H9 (cell line): ENCODE data around the gene LGR5. TPM values are rescaled to one million over a fixed set of nuclear protein-coding genes. Genes with fewer than 3 reads are reported as not detected.
"Not testable (repeated sequence)": the region's sequence is repeated elsewhere in the genome, so short reads cannot be mapped to it uniquely, and the experiment has no call there.

Source experiments
- DNase-seq: peaks from one replicate; pipeline ENCODE4 v3.0.0-alpha.2; 2017
- H2AFZ ChIP-seq: one replicate; pipeline ENCODE4 v1.6.1; 2013; ENCODE audit warnings: mild to moderate bottlenecking, low read length, control low read depth, moderate library complexity
- H2AK5ac ChIP-seq: 2 replicates; pipeline ENCODE4 v1.6.1; 2013; ENCODE audit warnings: low read length, control low read depth, mixed read lengths; ENCODE audit not compliant: insufficient read length
- H2BK120ac ChIP-seq: one replicate; pipeline ENCODE4 v1.6.1; 2013; ENCODE audit warnings: low read depth, mild to moderate bottlenecking, low read length, control low read depth, inconsistent platforms; ENCODE audit not compliant: poor library complexity, severe bottlenecking
- H2BK12ac ChIP-seq: 2 replicates; pipeline ENCODE4 v1.6.1; 2013; ENCODE audit warnings: low read length, control low read depth, mixed read lengths, low read depth; ENCODE audit not compliant: insufficient read length
- H2BK15ac ChIP-seq: 2 replicates; pipeline ENCODE4 v1.6.1; 2013; ENCODE audit warnings: low read depth, low read length, control low read depth
- H2BK20ac ChIP-seq: one replicate; pipeline ENCODE4 v1.6.1; 2013; ENCODE audit warnings: low read depth, mild to moderate bottlenecking, low read length, control low read depth, inconsistent platforms; ENCODE audit not compliant: poor library complexity, severe bottlenecking
- H2BK5ac ChIP-seq: 2 replicates; pipeline ENCODE4 v1.6.1; 2013; ENCODE audit warnings: low read length, control low read depth, mixed read lengths; ENCODE audit not compliant: insufficient read length
- H3K14ac ChIP-seq: 2 replicates; pipeline ENCODE4 v1.6.1; 2013; ENCODE audit warnings: low read length, control low read depth; ENCODE audit not compliant: insufficient read depth
- H3K18ac ChIP-seq: 2 replicates; pipeline ENCODE4 v1.6.1; 2013; ENCODE audit warnings: low read depth, mild to moderate bottlenecking, mixed read lengths, low read length, control low read depth; ENCODE audit not compliant: insufficient read length
- H3K23ac ChIP-seq: 2 replicates; pipeline ENCODE4 v1.6.1; 2013; ENCODE audit warnings: low read length, control low read depth, mixed read lengths, low read depth; ENCODE audit not compliant: insufficient read length
- H3K23me2 ChIP-seq: 2 replicates; pipeline ENCODE4 v1.6.1; 2013; ENCODE audit warnings: low read depth, mild to moderate bottlenecking, mixed read lengths, low read length, control low read depth; ENCODE audit not compliant: insufficient read length, poor library complexity, severe bottlenecking
- H3K27ac ChIP-seq: 2 replicates; pipeline ENCODE4 v1.5.1; 2013; ENCODE audit warnings: low read length, control low read depth, mixed read lengths, low read depth; ENCODE audit not compliant: insufficient read length
- H3K27me3 ChIP-seq: 2 replicates; pipeline ENCODE4 v1.6.1; 2013; ENCODE audit warnings: low read length, control low read depth, inconsistent platforms; ENCODE audit not compliant: insufficient read depth
- H3K4ac ChIP-seq: 2 replicates; pipeline ENCODE4 v1.6.1; 2013; ENCODE audit warnings: low read depth, mild to moderate bottlenecking, control low read depth, inconsistent platforms, low read length, moderate library complexity
- H3K4me1 ChIP-seq: 2 replicates; pipeline ENCODE4 v1.6.1; 2013; ENCODE audit warnings: low read length, control low read depth, inconsistent platforms; ENCODE audit not compliant: insufficient read depth
- H3K4me2 ChIP-seq: 2 replicates; pipeline ENCODE4 v1.6.1; 2013; ENCODE audit warnings: low read length, control low read depth, mixed read lengths; ENCODE audit not compliant: insufficient read length, insufficient read depth
- H3K56ac ChIP-seq: 2 replicates; pipeline ENCODE4 v1.6.1; 2013; ENCODE audit warnings: low read depth, mild to moderate bottlenecking, mixed read lengths, low read length, control low read depth; ENCODE audit not compliant: insufficient read length
- H3K79me1 ChIP-seq: 2 replicates; pipeline ENCODE4 v1.6.1; 2013; ENCODE audit warnings: low read depth, mild to moderate bottlenecking, moderate library complexity, low read length, control low read depth, inconsistent platforms; ENCODE audit not compliant: insufficient read depth, poor library complexity, severe bottlenecking
- H3K79me2 ChIP-seq: 2 replicates; pipeline ENCODE4 v1.6.1; 2013; ENCODE audit warnings: low read length, control low read depth, inconsistent platforms; ENCODE audit not compliant: insufficient read depth
- H3K9ac ChIP-seq: 2 replicates; pipeline ENCODE4 v1.6.1; 2013; ENCODE audit warnings: low read length, control low read depth, mixed read lengths; ENCODE audit not compliant: insufficient read length; ENCODE audit errors: extremely low read depth
- H3K9me3 ChIP-seq: one replicate; pipeline ENCODE4 v1.6.1; 2013; ENCODE audit warnings: low read depth, low read length, inconsistent platforms; ENCODE audit not compliant: control insufficient read depth
- H3T11ph ChIP-seq: one replicate; pipeline ENCODE4 v1.6.1; 2013; ENCODE audit warnings: mild to moderate bottlenecking, low read length, control low read depth, inconsistent platforms
- H4K20me1 ChIP-seq: one replicate; pipeline ENCODE4 v1.6.1; 2013; ENCODE audit not compliant: control insufficient read depth, insufficient read length, insufficient read depth
- H4K5ac ChIP-seq: 2 replicates; pipeline ENCODE4 v1.6.1; 2013; ENCODE audit warnings: low read depth, mild to moderate bottlenecking, mixed read lengths, low read length, control low read depth; ENCODE audit not compliant: insufficient read length
- H4K8ac ChIP-seq: replicated peaks from 2 replicates; pipeline ENCODE4 v1.6.1; 2013; ENCODE audit warnings: low read length, control low read depth, mixed read lengths, low read depth; ENCODE audit not compliant: insufficient read length
- H4K91ac ChIP-seq: 2 replicates; pipeline ENCODE4 v1.6.1; 2013; ENCODE audit warnings: low read depth, mild to moderate bottlenecking, moderate library complexity, mixed read lengths, low read length, control low read depth; ENCODE audit not compliant: insufficient read length
- H3K27ac Mint-ChIP-seq, 3 experiments: 2 replicates in 2 of 3; 3 replicates in 1 of 3; pipeline ENCODE4 v1.8.0; 2020 to 2021; ENCODE audit warnings: mixed read lengths in 3 of 3, mild to moderate bottlenecking in 1 of 3, moderate library complexity in 1 of 3
- H3K27me3 Mint-ChIP-seq: 2 replicates; pipeline ENCODE4 v1.8.0; 2021; ENCODE audit warnings: low read depth, mild to moderate bottlenecking, moderate library complexity, mixed read lengths
- H3K36me3 Mint-ChIP-seq, 3 experiments: 2 replicates in 2 of 3; 3 replicates in 1 of 3; pipeline ENCODE4 v1.8.0; 2020 to 2021; ENCODE audit warnings: low read depth in 3 of 3, mixed read lengths in 3 of 3; ENCODE audit not compliant: insufficient read depth in 1 of 3
- H3K4me1 Mint-ChIP-seq, 2 experiments: 2 replicates each; pipeline ENCODE4 v1.8.0; 2020; ENCODE audit warnings: mixed read lengths in 2 of 2
- H3K4me3 Mint-ChIP-seq, 2 experiments: 2 replicates in 1 of 2; 3 replicates in 1 of 2; pipeline ENCODE4 v1.8.0; 2020 to 2021; ENCODE audit warnings: mild to moderate bottlenecking in 2 of 2, mixed read lengths in 2 of 2, moderate library complexity in 1 of 2
- H3K9me3 Mint-ChIP-seq, 2 experiments: 2 replicates in 1 of 2; 3 replicates in 1 of 2; pipeline ENCODE4 v1.8.0; 2020; ENCODE audit warnings: mild to moderate bottlenecking in 2 of 2, mixed read lengths in 2 of 2, moderate library complexity in 1 of 2
- WGBS: extraction: QIAGEN DNeasy Blood & Tissue Kit; methylation state at CpG from one replicate; pipeline ENCODE4 v1.1.7; 2013; ENCODE audit warnings: missing lambda C conversion rate, low lambda C conversion rate, mixed read lengths; ENCODE audit not compliant: insufficient read length; ENCODE audit errors: extremely low coverage; 5-methylcytosine and 5-hydroxymethylcytosine counted together
- total RNA-seq: library from RNA; stranded (reverse); gene quantifications from 2 replicates; pipeline ENCODE4 v1.2.1, GENCODE V29; 2021
- TF ChIP-seq, protein P1 (sequence below): fragments of 200-600 bp; sonication (generic); conservative IDR thresholded peaks from 3 replicates; pipeline ENCODE4 v1.8.0; 2021; ENCODE audit warnings: antibody characterized with exemption, mild to moderate bottlenecking

Gene LGR5
- total RNA-seq, 1 experiment from 2014 or later: 0.09 TPM

DNA sequence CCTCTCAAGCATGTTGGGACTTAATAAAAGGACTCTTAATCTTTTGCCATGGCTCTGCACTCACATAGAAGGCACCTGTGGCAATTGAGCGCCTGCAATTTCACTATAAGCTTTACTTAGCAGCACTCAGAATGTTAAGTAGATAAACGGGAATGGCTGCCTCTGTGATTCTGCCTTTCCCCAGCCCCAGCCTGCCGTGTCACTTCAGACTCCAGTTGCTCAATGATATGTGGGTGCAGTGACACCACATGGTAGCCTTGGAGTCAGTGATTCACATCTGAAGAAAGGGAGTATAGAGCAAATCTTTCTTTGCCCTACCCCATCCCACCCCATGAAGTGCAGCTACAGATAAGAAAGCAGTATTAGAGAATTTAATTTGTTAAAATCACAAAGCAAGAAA, 127.9 kb downstream of the LGR5 start:
- Histone ChIP-seq H3T11ph (no peak overlapping the region), H3K27ac (no peak overlapping the region), H4K91ac (no peak overlapping the region), H3K56ac (no peak overlapping the region), H3K27me3 (no peaks in the 10 kb centered on the region), H3K4ac (no peak overlapping the region), H3K23me2 (no peaks in the 10 kb centered on the region), H3K23ac (no peak overlapping the region), H2BK12ac (no peak overlapping the region), H3K9me3 (no peaks in the 10 kb centered on the region), H2BK20ac (no peak overlapping the region), H3K4me2 (no peak overlapping the region), H2BK15ac (no peak overlapping the region), H3K14ac (no peak overlapping the region), H3K18ac (no peak overlapping the region), H2AFZ (no peak overlapping the region), H4K8ac (no peak overlapping the region), H2BK120ac (no peak overlapping the region), H3K9ac (no peak overlapping the region), H2BK5ac (no peak overlapping the region), H4K20me1 (no peaks in the 10 kb centered on the region), H3K4me1 (no peaks in the 10 kb centered on the region; the same call in 1 of the 2 replicates), H4K5ac (no peak overlapping the region), H2AK5ac (no peak overlapping the region), H3K79me2 (no peaks in the 10 kb centered on the region), H3K79me1 (no peaks in the 10 kb centered on the region)
- no CpG with 5 or more reads among the region's 3 CpGs for WGBS
- H3K36me3 Mint-ChIP-seq: no peaks in the 10 kb centered on the region
- no peak overlapping the region for H3K27ac Mint-ChIP-seq
- no peak for DNase-seq
- no peak overlapping the region for H3K4me3 Mint-ChIP-seq
- H3K4me1 Mint-ChIP-seq: peaks cover 10 to 19% of the 10 kb centered on the region in 2 experiments
- no peaks in the 10 kb centered on the region for H3K27me3 Mint-ChIP-seq
- H3K9me3 Mint-ChIP-seq: no peaks in the 10 kb centered on the region
- TF ChIP-seq, protein P1, sequence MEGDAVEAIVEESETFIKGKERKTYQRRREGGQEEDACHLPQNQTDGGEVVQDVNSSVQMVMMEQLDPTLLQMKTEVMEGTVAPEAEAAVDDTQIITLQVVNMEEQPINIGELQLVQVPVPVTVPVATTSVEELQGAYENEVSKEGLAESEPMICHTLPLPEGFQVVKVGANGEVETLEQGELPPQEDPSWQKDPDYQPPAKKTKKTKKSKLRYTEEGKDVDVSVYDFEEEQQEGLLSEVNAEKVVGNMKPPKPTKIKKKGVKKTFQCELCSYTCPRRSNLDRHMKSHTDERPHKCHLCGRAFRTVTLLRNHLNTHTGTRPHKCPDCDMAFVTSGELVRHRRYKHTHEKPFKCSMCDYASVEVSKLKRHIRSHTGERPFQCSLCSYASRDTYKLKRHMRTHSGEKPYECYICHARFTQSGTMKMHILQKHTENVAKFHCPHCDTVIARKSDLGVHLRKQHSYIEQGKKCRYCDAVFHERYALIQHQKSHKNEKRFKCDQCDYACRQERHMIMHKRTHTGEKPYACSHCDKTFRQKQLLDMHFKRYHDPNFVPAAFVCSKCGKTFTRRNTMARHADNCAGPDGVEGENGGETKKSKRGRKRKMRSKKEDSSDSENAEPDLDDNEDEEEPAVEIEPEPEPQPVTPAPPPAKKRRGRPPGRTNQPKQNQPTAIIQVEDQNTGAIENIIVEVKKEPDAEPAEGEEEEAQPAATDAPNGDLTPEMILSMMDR: no peak

DNA sequence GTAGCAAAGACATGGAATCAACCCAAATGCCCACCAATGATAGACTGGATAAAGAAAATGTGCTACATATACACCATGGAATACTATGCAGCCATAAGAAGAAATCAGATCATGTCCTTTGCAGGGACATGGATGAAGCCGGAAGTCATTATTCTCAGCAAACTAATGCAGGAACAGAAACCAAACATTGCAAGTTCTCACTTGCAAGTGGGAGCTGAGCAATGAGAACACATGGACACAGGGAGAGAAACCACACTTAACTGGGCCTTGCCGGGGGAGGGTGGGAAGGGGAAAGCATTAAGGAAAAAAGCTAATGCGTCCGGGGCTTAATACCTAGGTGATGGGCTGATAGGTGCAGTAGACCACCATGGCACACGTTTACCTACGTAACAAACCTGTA, 130.3 kb downstream of the LGR5 start:
- not testable (repeated sequence) for H4K20me1 ChIP-seq, H3K4ac ChIP-seq, H3K36me3 Mint-ChIP-seq, H3K27ac Mint-ChIP-seq, H3K79me2 ChIP-seq, H2BK20ac ChIP-seq, H3K9me3 Mint-ChIP-seq, H2AFZ ChIP-seq, H3K27me3 Mint-ChIP-seq, H3T11ph ChIP-seq, H2BK12ac ChIP-seq, H3K23ac ChIP-seq, H4K91ac ChIP-seq, H3K27ac ChIP-seq, H3K18ac ChIP-seq, H3K4me1 ChIP-seq, H3K4me2 ChIP-seq, H3K4me3 Mint-ChIP-seq, H2BK5ac ChIP-seq, H3K79me1 ChIP-seq, H3K56ac ChIP-seq, H4K8ac ChIP-seq, H2AK5ac ChIP-seq, H3K14ac ChIP-seq, H3K9ac ChIP-seq, H3K9me3 ChIP-seq, H3K4me1 Mint-ChIP-seq, H3K23me2 ChIP-seq, DNase-seq, H2BK120ac ChIP-seq, H4K5ac ChIP-seq, H2BK15ac ChIP-seq, H3K27me3 ChIP-seq
- no CpG with 5 or more reads among the region's 6 CpGs for WGBS
